NCI-H2171 (cell line): ENCODE data around the gene LDB3.

Experiments used
- DNase-seq: peaks from one replicate; lab custom pipeline; 2025; lab: John Stamatoyannopoulos, UW

Gene LDB3

DNA sequence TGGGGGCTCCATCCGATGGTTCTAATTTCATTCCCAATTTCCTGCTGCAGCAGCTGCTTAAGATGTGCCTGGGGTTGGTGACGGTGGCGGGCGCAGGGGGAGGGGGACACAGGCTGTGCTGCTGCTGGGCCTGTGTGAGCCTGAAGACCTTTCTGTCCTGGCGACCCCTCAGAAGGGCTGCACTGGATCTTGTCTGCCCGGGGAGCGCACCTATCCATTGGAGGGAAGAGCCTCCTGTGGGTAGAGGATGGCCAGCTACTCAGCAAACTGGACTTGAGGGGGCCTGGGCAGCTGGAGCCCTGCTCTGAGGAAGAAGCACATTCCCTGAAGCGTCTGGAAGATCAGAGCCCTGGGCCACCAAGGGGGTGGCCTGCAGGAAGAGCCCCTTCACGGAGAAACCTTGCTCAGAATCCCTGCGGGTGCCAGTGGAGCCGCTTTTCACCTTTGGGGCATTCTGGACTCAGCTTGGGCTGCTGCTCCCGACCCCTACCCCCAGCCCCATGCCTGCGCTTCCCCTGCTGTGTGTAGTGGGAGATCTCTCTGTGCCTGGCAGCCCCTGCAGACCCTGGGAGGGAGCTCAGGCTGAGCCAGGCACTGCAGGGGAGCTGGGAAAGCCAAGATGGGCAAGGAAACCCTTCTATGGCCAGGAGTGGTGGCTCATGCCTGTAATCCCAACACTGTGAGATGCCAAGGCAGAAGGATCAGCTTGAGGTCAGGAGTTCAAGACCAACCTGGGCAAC, 17.8 kb downstream of the LDB3 start:
- no peak for DNase-seq

- no peak for DNase-seq
These were observed 18.7 kb downstream of the LDB3 start for GRCh38 chr10:86686972-86687371.

DNA sequence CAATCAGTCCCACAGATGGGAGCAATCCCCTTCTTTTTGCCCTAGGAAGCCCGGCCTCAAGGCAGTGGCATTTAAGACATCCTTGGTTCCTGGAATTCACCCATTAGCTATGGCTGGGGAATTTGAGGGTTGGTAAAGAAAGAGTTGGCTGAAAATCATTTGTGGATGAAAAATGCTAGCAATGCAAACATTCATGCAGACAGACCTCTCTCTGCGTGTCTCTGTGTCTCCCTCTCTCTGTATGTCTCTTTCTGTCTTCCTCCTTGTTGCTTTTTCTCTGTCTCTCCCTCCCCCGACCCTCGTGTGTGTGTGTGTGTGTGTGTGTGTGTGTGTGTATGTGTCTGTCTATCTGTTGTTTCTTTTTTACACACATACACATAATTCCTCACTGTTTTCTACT, 19.4 kb downstream of the LDB3 start:
- no peak for DNase-seq

- DNase-seq: no peak
These were observed 20.1 kb downstream of the LDB3 start for GRCh38 chr10:86688398-86688921.

DNA sequence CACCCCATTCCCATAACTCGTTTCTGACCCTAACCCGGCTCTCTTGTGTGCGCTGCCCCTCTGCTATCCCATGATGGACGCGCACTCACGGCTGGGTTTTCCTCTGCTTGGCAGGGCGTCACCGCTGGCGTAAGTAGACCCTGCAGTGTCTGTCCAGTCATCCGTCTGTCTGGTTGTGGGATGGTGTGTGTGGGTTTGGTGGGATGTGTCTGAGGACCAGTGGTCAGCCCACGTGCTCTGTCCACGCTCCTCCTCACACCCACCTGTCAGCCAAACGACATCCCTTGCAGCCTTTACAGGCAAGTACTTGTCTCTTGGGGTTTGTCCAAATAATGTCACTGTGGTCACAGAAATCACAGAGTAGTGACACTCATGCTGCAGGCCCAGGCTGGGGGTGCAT, 20.8 kb downstream of the LDB3 start:
- no peak for DNase-seq

GRCh38 chr10:86690231-86690630, 21.9 kb downstream of the LDB3 start:
- DNase-seq: no peak

GRCh38 chr10:86690657-86691084, 22.4 kb downstream of the LDB3 start:
- DNase-seq: no peak

GRCh38 chr10:86691333-86692022, 23.2 kb downstream of the LDB3 start:
- no peak for DNase-seq

DNA sequence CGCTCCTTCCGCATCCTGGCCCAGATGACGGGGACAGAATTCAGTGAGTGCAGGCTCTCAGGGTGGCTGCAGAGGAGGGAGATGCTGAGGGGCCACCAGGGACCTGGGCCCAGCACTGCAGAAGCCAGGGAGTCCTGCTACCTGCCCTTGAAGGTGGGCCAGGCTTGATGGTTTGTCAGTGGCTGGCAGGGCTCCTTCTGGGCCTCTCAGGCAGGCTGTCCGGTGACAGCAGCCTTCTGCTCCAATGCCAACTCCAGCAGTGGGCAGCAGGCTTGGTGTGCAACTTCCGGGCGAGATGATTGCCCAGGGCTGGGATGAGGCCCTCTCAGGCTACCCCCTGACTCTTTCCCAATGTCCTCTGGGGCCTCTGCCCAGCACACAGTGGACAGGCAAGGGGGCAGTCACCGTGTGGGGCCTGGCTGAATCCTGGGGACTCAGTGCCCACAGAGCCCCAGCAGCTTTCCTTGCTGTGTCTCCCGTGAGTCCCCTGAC, 23.8 kb downstream of the LDB3 start:
- DNase-seq: no peak

DNA sequence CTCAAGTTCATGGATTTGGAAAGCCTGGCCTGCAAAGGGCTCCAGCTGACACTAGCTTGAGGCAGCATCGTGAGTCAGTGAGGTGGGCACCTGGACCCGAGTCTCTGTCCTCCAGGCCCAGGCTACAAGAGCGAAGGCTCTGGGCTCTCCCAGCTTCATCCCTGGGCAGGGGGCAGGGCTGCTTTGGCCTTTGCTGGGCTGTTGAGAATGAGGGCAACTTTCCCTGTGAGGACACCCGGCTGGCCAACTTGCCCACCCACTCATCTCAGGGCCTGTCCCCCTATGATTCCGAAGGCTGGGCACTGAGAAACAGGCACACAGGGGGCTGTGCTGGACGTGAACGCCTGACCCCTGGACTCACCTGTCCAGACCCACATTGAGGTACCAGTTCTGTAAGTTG, 24.4 kb downstream of the LDB3 start:
- DNase-seq: no peak

DNA sequence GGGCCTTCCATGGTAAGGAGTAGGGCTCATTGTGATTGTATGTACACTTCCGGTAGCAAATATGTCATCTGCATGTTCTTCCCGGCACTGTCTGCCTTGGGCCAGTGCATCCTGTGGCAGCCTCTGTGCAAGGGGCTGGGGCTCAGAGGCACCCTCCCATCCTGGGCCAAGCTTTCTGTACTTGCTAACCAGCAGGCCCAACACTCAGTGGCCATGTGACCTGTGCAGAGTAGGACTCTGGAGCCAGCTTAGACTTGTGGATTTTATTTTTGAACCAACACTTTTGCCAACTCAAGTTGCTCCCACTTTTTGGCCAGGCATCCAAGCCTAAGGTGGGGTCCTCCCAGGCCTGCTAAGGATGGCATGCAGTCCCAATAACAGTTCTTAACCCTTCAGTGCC, 25.0 kb downstream of the LDB3 start:
- DNase-seq: no peak

DNA sequence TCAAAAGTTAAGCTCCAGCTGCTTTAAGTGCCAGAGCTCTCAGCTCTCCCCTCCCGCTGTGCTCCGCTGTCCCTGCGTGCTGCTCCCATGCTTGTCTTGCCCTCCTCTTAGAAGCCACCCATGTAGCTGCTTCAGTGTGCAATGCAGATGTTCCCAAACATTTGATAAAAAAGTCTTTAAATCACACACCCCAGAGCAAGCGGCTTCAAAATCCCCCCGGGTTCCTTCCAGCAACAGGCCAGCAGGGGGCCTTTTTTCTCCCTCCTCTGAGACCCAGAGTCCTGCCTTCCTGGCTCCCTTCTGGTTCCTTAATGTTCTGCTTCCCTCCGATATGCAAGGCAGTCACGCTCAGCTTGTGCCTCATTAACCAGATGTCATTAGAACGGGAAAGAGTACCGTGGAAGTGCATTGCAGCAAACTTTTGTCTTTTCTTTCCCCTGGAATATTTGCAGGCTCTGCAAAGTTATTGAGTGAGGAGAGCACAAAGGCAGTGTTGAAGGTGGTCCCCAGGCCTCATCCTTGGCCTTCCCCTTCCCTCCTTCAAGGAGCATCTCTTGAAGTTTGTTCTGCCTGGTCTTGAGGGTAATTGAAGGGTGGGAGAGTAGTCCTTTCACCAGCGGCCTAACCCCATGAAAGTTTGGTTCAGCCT, 25.5 kb downstream of the LDB3 start:
- no peak for DNase-seq

DNA sequence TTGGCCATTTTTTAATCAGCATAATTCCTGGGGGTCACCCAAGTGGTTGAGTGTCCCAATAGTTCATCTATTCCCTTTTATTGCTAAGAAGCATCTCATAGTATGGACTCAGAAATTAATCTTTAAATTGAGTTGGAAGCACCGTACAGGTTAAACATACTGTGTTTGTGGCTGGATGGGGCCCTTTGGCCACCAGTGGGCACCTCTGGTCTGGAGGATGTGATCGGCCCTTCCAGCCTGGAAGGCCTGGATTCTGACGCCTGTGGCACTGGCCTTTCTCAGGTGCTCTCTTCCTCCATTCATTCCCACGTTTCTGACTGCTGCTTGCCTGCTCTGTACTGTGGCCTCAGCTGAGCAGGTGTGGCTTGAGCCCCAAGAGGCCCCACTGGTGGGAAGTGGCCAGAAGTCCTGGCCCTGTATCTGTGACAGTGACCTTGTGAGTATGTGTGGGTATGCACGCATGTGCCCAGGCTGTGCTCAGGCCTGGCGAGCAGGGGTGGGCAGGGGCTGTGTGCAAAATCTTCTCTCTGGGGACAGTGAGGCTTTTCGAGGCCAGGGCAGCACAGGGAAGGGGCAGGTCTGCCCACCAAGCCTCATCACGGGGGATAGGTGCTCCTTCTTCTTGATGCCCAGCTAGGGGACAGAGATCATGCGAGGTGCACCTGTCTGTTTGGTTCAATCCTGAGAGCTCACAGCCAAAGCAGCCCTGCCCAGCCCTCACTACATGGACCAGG, 30.1 kb downstream of the LDB3 start:
- DNase-seq: no peak

GRCh38 chr10:86699125-86699524, 30.8 kb downstream of the LDB3 start:
- DNase-seq: no peak

DNA sequence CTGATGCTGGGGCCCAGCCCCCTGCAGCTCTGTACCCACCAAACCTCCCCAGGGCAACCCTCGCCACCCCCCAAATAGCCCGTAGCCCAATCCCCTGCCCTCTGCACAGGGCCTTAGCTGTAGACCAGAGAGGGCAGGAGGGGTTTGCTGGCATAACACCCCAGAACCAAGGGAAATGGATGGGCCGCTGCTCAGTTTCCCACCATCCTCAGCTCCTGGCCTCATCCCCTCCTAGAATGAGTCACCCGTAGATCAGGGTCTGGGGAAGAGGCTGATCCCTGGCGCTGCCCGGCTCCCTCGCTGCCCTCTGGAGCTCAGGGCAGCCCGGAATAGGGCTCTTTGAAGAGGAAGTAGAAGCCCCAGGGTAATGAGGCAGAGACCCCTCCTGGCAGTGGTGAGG, 31.2 kb downstream of the LDB3 start:
- no peak for DNase-seq

GRCh38 chr10:86699991-86700840, 31.9 kb downstream of the LDB3 start:
- no peak for DNase-seq

DNA sequence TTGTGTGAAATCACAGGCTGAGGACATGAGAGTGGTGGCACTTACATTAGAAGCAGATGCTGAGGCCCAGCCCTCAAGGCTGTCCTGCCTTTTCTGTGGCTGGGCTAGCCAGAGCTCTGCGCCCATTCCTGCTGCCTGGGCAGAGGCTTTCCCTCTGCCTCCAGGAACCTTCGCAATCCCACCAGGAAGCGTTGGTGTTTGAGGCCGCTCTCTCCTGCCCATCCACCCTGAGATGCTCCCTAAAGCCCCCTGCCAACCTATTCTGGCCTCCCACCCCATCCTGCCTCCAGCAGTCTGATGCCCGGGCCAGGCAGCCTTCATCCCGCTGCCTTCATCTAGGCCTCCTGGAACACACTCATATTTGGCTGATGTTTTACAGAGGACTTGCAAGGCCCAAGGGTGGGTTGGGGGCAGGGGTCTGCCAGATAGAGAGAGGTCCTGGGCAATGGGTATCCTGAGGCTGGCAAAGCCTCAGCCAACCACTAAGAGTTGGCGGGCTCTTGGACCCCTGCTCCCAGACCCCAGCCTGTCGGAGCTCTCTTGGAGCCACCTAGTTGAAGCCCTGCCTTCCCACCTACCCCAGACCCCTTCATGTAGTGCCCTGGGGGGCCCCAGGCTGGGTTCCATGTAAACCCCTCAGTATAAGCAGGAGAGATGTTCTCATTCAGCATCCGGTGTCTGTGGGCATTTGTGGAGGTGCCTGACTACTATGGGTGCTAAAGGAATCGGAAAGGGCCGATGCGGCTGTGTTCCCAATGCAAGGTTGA, 32.7 kb downstream of the LDB3 start:
- DNase-seq: no peak

DNA sequence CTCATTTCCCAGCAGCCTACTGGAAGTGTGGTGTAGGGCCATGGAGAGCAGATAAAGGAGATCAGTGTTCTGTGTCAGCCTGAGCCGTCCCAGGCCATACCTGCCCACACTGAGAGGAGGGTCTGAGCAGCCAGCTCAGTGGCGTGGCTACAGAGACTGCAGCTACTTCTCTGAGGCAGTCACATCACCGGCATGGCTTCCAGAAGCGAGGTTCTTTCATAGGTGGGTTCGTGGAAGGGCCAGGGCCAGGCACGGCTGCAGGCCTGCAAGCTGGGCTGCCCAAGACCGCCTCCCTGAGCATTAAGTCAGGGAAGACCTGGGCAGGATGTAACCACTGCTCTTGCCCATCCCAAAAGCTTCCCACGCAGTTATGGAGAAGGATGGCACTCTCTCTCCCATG, 34.9 kb downstream of the LDB3 start:
- no peak for DNase-seq

GRCh38 chr10:86705139-86705538, 36.8 kb downstream of the LDB3 start:
- no peak for DNase-seq

- no peak for DNase-seq
These were observed 37.6 kb downstream of the LDB3 start for GRCh38 chr10:86705905-86706304.
